GM12878 (cell line): ENCODE data around the gene EPDR1. TPM values are rescaled to one million over a fixed set of nuclear protein-coding genes. Genes with fewer than 3 reads are reported as not detected.

Source experiments
- ATAC-seq: fragments of 200-7000 bp; cut with Tn5 transposase; 3 replicates; pipeline ENCODE4 v1.9.1; 2020; ENCODE audit warnings: mild to moderate bottlenecking, moderate library complexity
- BruUV-seq: library from RNA; stranded (reverse); fragments of 400-500 nt; replicated peaks from 2 replicates; lab custom pipeline; 2021; lab: Mats Ljungman, UMichigan
- CTCF ChIA-PET: fragments of 300-600 bp; sonication (Branson Sonifier 250); formaldehyde crosslinking; extraction: SDS; loops from one replicate; lab custom pipeline; 2021; ENCODE audit warnings: inconsistent platforms; lab: Yijun Ruan, JAX
- POLR2A ChIA-PET: fragments of 350-600 bp; formaldehyde crosslinking; extraction: SDS; loops from one replicate; lab custom pipeline; 2021; ENCODE audit warnings: inconsistent platforms; lab: Charles Lee
- RAD21 ChIA-PET: fragments of 300-600 bp; sonication (Branson Sonifier 250); formaldehyde crosslinking; loops from one replicate; lab custom pipeline; 2023; ENCODE audit warnings: antibody characterized with exemption; ENCODE audit not compliant: unreplicated experiment; lab: Charles Lee
- SMC1A ChIA-PET: fragments of 300-600 bp; sonication (Branson Sonifier 250); formaldehyde crosslinking; loops from one replicate; lab custom pipeline; 2023; ENCODE audit not compliant: unreplicated experiment, uncharacterized antibody; lab: Charles Lee
- DNase-seq: peaks from one replicate; pipeline ENCODE4 v3.0.0-alpha.2; 2011; ENCODE audit warnings: low read depth, low spot score
- FAIRE-seq: peaks from 3 replicates; lab custom pipeline; 2011; peaks lifted over from hg19 to GRCh38; lab: Jason Lieb, UNC
- H2AFZ ChIP-seq: 2 replicates; pipeline ENCODE4 v1.6.0; 2011; ENCODE audit warnings: low read depth, low read length, control low read depth; ENCODE audit not compliant: control insufficient read depth
- H3K27ac ChIP-seq: 2 replicates; pipeline ENCODE4 v1.5.1; 2011; ENCODE audit warnings: control low read depth; ENCODE audit not compliant: control insufficient read depth, insufficient read depth
- H3K27me3 ChIP-seq, 2 experiments: replicated peaks in 1 of 2; 2 replicates each; pipeline versions ENCODE4 v1.6.0 to v1.6.1; 2011; ENCODE audit warnings: low read length in 1 of 2; ENCODE audit not compliant: control insufficient read depth in 2 of 2, insufficient read depth in 2 of 2
- H3K36me3 ChIP-seq, 2 experiments: 2 replicates each; pipeline ENCODE4 v1.5.1; 2011; ENCODE audit warnings: low read length in 1 of 2; ENCODE audit not compliant: control insufficient read depth in 2 of 2, insufficient read depth in 2 of 2
- H3K4me1 ChIP-seq: 2 replicates; pipeline ENCODE4 v1.6.1; 2011; ENCODE audit warnings: mild to moderate bottlenecking, low read length, moderate library complexity, mixed read lengths; ENCODE audit not compliant: control insufficient read depth, insufficient read depth
- H3K4me2 ChIP-seq: 2 replicates; pipeline ENCODE4 v1.6.0; 2011; ENCODE audit warnings: control low read depth; ENCODE audit not compliant: control insufficient read depth, insufficient read depth
- H3K4me3 ChIP-seq: fragments of 200-600 bp; sonication (generic); 2 replicates; pipeline ENCODE4 v1.5.1; 2016
- H3K79me2 ChIP-seq: 2 replicates; pipeline ENCODE4 v1.6.0; 2011; ENCODE audit warnings: low read length; ENCODE audit not compliant: control insufficient read depth, insufficient read depth
- H3K9ac ChIP-seq: 2 replicates; pipeline ENCODE4 v1.8.0; 2011; ENCODE audit warnings: low read length, control low read depth, mixed read lengths; ENCODE audit not compliant: control insufficient read depth, insufficient read depth
- H3K9me3 ChIP-seq: replicated peaks from 3 replicates; pipeline ENCODE4 v1.5.1; 2011; ENCODE audit warnings: mild to moderate bottlenecking, low read length; ENCODE audit not compliant: control insufficient read depth, insufficient read depth
- H4K20me1 ChIP-seq: 2 replicates; pipeline ENCODE4 v1.6.0; 2011; ENCODE audit not compliant: control insufficient read depth, insufficient read depth
- CBX3 ChIP-seq: fragments of 200-600 bp; sonication (generic); IDR thresholded peaks from 2 replicates; pipeline ENCODE4 v1.6.1; 2016; ENCODE audit warnings: low read depth, borderline replicate concordance
- CBX5 ChIP-seq: sonication (generic); IDR thresholded peaks from 2 replicates; pipeline ENCODE4 v1.6.1; 2016; ENCODE audit warnings: low read depth, moderate library complexity, mild to moderate bottlenecking, inconsistent platforms
- DPF2 ChIP-seq: fragments of 450-650 bp; IDR thresholded peaks from 2 replicates; pipeline ENCODE4 v1.6.1; 2017; ENCODE audit warnings: mild to moderate bottlenecking
- KLF5 ChIP-seq: fragments of 450-650 bp; IDR thresholded peaks from 2 replicates; pipeline ENCODE4 v1.6.1; 2014; ENCODE audit warnings: mild to moderate bottlenecking; ENCODE audit not compliant: partially characterized antibody
- MAX ChIP-seq: IDR thresholded peaks from 2 replicates; pipeline ENCODE4 v1.6.1; 2012; ENCODE audit warnings: low read depth, low read length, improper control_type of control experiment
- POLR2AphosphoS2 ChIP-seq: IDR thresholded peaks from 2 replicates; pipeline ENCODE4 v1.6.1; 2011; ENCODE audit warnings: low read depth, mild to moderate bottlenecking, low read length, improper control_type of control experiment, moderate library complexity
- SIN3A ChIP-seq: IDR thresholded peaks from 2 replicates; pipeline ENCODE4 v1.6.1; 2012; ENCODE audit warnings: low read depth, low read length, improper control_type of control experiment
- SMC3 ChIP-seq: IDR thresholded peaks from 2 replicates; pipeline ENCODE4 v1.6.1; 2011; ENCODE audit warnings: low read length, improper control_type of control experiment, borderline replicate concordance
- ZBTB40 ChIP-seq: fragments of 450-650 bp; IDR thresholded peaks from 2 replicates; pipeline ENCODE4 v1.6.1; 2016; ENCODE audit warnings: mild to moderate bottlenecking, moderate library complexity, borderline replicate concordance
- ZNF592 ChIP-seq: fragments of 450-650 bp; IDR thresholded peaks from 2 replicates; pipeline ENCODE4 v1.6.1; 2017; ENCODE audit warnings: mild to moderate bottlenecking, moderate library complexity
- ZZZ3 ChIP-seq: IDR thresholded peaks from 2 replicates; pipeline ENCODE4 v1.6.1; 2011; ENCODE audit warnings: low read depth; ENCODE audit not compliant: control insufficient read depth, insufficient read length
- WGBS: methylation state at CpG from one replicate; pipeline ENCODE4 v1.1.6; 2016; ENCODE audit warnings: low lambda C conversion rate; ENCODE audit not compliant: insufficient replicate concordance, insufficient coverage; ENCODE audit errors: missing lambda C conversion rate; 5-methylcytosine and 5-hydroxymethylcytosine counted together
- in situ Hi-C: fragments of 300-500 bp; cut with MboI; formaldehyde crosslinking; loops from 9 replicates; pipeline ENCODE4 v1.14.3; 2018; ENCODE audit warnings: mixed read lengths
- intact Hi-C: fragments of 100-400 bp; cut with micrococcal nuclease; formaldehyde crosslinking; loops from one replicate; pipeline ENCODE4 v1.14.2; 2022; ENCODE audit not compliant: unreplicated experiment
- polyA plus RNA-seq, 11 experiments: library from polyadenylated mRNA; depleted of rRNA in 4 of 11; unstranded in 6 of 11; stranded (reverse) in 5 of 11; fragments of >200 nt; fragmentation: Nextera tagmentation in 4 of 11; fragmentation: Illumina TruSeq in 1 of 11; extraction: Ambion mirVana in 4 of 11; extraction: Trizol in 1 of 11; gene quantifications; 1 replicate in 1 of 11; 2 replicates in 10 of 11; pipeline versions ENCODE4 v1.2.1 to v1.2.3, GENCODE V29; 2011 to 2016; ENCODE audit warnings: inconsistent platforms in 2 of 11, missing spikeins in 2 of 11, low read depth in 1 of 11
- total RNA-seq, 4 experiments: library from RNA; depleted of rRNA in 3 of 4; stranded (reverse); fragments of >200 nt in 3 of 4; fragmentation: Illumina TruSeq in 1 of 4; extraction: Trizol in 1 of 4; gene quantifications; 2 replicates each; pipeline versions ENCODE4 v1.2.1 to v1.2.3, GENCODE V29; 2013 to 2021

The EPDR1 gene
- total and polyA plus RNA-seq, 10 of the 15 experiments (the other 5 are each of a cell fraction or from before 2014, with no cell fraction given): 1.2 to 18.8 (median 4.7) TPM

- ChIA-PET SMC1A (interaction anchor here (1.0 to 9.5 kb wide), 6 partner anchors 9 to 411 kb away, joined by 3 to 82 read pairs (median 3); partner anchors contain the start of genes EPDR1 and SFRP4), POLR2A (no interaction called here), RAD21 (interaction anchor here (0.7 to 1.2 kb wide), 3 partner anchors 9 to 81 kb away, joined by 3 to 5 read pairs (median 3); partner anchors contain the start of gene SFRP4), CTCF (interaction anchor here (0.7 to 3.7 kb wide), 6 partner anchors 9 to 427 kb away, joined by 3 to 26 read pairs (median 9); partner anchors contain the start of genes EPDR1 and SFRP4)
- H2AFZ ChIP-seq: no peak overlapping the region
- in situ Hi-C loops (no loop called here), intact Hi-C loops (no loop called here)
- WGBS: 43% methylated on average over 1 of the region's 1 CpG
- H3K4me3 ChIP-seq: no peak overlapping the region
- peaks cover under 1 to 2% of the 10 kb centered on the region in 2 experiments; a peak in 1 of 4 replicates for H3K27me3 ChIP-seq
- BruUV-seq: no TSS peak
- no peaks in the 10 kb centered on the region for H3K36me3 ChIP-seq
- no peaks in the 10 kb centered on the region for H3K9me3 ChIP-seq
- ATAC-seq (no peak), DNase-seq (no peak), FAIRE-seq (no peak)
- no peaks in the 10 kb centered on the region for H3K79me2 ChIP-seq
- H3K4me2 ChIP-seq: no peak overlapping the region
- H3K4me1 ChIP-seq: no peaks in the 10 kb centered on the region
- no peak overlapping the region for H3K9ac ChIP-seq
- H4K20me1 ChIP-seq: no peaks in the 10 kb centered on the region
- H3K27ac ChIP-seq: no peak overlapping the region
- TF ChIP-seq ZBTB40: no peak
- no peak for TF ChIP-seq MAX
- TF ChIP-seq ZZZ3: no peak
- TF ChIP-seq SIN3A: no peak
- TF ChIP-seq SMC3: no peak
- no peak for TF ChIP-seq CBX3
- TF ChIP-seq POLR2AphosphoS2: no peak
- TF ChIP-seq KLF5: no peak
- no peak for TF ChIP-seq ZNF592
- no peak for TF ChIP-seq CBX5
- TF ChIP-seq DPF2: no peak
These were observed 12.1 kb upstream of the EPDR1 start for GRCh38 chr7:37908221-37908788.
